ENCODE data around the gene POLE. TPM values are rescaled to one million over a fixed set of nuclear protein-coding genes. Genes with fewer than 3 reads are reported as not detected.

POLE gene
- total and polyA plus RNA-seq, 4 donors, result 7.6 to 39.2 (median 19.7) TPM

DNA sequence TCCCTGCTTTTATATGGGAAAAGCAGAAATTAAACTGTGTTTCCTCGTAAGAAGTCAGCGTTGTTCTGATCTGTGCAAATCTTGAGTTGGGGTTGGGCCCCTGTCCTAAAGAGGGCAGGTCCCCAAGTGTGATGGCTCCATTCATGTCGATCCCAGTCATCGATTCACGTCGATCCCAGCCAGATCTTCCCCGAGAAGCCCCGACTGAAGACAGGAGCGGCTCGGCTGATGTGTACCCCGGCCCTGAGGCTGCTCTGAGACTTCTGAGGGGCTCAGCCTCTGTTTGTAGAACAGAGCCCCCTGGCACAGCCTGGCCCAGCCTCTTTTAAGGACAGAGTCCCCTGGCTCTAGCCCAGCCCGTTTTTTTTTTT is 32.8 kb upstream of the POLE start:
- 96% methylated on average over 12 of the region's 12 CpGs for WGBS
- TF ChIP-seq GABPA (IDR thresholded peaks at IDR 0.05 in 1 of 2, conservative IDR thresholded peaks at IDR 0.05 in 1 of 2), result no peak
- no peak for TF ChIP-seq HNF4G (IDR thresholded peaks at IDR 0.05)
- TF ChIP-seq CTCF (IDR thresholded peaks at IDR 0.05; ENCODE audit: low read depth, low read length, missing input control), result no peak
- TF ChIP-seq, protein P1, sequence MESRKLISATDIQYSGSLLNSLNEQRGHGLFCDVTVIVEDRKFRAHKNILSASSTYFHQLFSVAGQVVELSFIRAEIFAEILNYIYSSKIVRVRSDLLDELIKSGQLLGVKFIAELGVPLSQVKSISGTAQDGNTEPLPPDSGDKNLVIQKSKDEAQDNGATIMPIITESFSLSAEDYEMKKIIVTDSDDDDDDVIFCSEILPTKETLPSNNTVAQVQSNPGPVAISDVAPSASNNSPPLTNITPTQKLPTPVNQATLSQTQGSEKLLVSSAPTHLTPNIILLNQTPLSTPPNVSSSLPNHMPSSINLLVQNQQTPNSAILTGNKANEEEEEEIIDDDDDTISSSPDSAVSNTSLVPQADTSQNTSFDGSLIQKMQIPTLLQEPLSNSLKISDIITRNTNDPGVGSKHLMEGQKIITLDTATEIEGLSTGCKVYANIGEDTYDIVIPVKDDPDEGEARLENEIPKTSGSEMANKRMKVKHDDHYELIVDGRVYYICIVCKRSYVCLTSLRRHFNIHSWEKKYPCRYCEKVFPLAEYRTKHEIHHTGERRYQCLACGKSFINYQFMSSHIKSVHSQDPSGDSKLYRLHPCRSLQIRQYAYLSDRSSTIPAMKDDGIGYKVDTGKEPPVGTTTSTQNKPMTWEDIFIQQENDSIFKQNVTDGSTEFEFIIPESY (IDR thresholded peaks at IDR 0.05), result no peak
- no peak for TF ChIP-seq SP1 (IDR thresholded peaks at IDR 0.05)
- no peak for TF ChIP-seq TAF1 (conservative IDR thresholded peaks at IDR 0.05)
- no peak for TF ChIP-seq JUND (IDR thresholded peaks at IDR 0.05)
- no peak for TF ChIP-seq MAX (IDR thresholded peaks at IDR 0.05)
- TF ChIP-seq RAD21 (IDR thresholded peaks at IDR 0.05), result no peak
- no peak for TF ChIP-seq ATF3 (IDR thresholded peaks at IDR 0.05)
- no peak for TF ChIP-seq FOXA2 (IDR thresholded peaks at IDR 0.05)
- no peak for TF ChIP-seq FOXA1 (IDR thresholded peaks at IDR 0.05)
- no peak for TF ChIP-seq YY1 (IDR thresholded peaks at IDR 0.05)
- TF ChIP-seq EGR1 (IDR thresholded peaks at IDR 0.05; ENCODE audit: low read depth in 2 of 2), result no peak
- TF ChIP-seq RXRA (IDR thresholded peaks at IDR 0.05), result no peak
- no peak for TF ChIP-seq REST (IDR thresholded peaks at IDR 0.05)
- no peak for TF ChIP-seq HNF4A (conservative IDR thresholded peaks at IDR 0.05)
- TF ChIP-seq NR2F2 (IDR thresholded peaks at IDR 0.05), result no peak

More for the DNA sequence above, 32.8 kb upstream of the POLE start:
- DNase-seq (ENCODE audit: low spot score), result no peak
- Histone ChIP-seq H3K4me3 (ENCODE audit: low read depth in 1 of 3, low read length in 3 of 3) (no peak overlapping the region), H3K9ac (ENCODE audit: low read depth in 1 of 2, low read length in 2 of 2) (no peak overlapping the region), H3K36me3 (ENCODE audit: control insufficient read depth in 4 of 4, insufficient read depth in 3 of 4, low read depth in 1 of 4, low read length in 3 of 4) (peaks cover 23 to 67% (median 27%) of the 10 kb centered on the region in 4 donors), H3K4me1 (ENCODE audit: control insufficient read depth in 4 of 4, insufficient read depth in 4 of 4, low read length in 3 of 4) (peaks cover 0 to 3% (median 1%) of the 10 kb centered on the region in 4 donors), H3K9me3 (ENCODE audit: control insufficient read depth in 4 of 4, low read length in 3 of 4) (no peaks in the 10 kb centered on the region), H3K27ac (ENCODE audit: low read depth in 1 of 2, low read length in 2 of 2) (no peak overlapping the region), H3K27me3 (ENCODE audit: control insufficient read depth in 4 of 4, insufficient read depth in 4 of 4, low read length in 3 of 4) (no peaks in the 10 kb centered on the region)
